SK-N-SH (cell line): Measurements from ENCODE around the gene DDX25. TPM values are rescaled to one million over a fixed set of nuclear protein-coding genes. Genes with fewer than 3 reads are reported as not detected.

Experiments used
- CTCF ChIA-PET: fragments of 300-600, 350-600 bp; formaldehyde crosslinking; extraction: SDS; loops from one replicate; lab custom pipeline; 2021; lab: Yijun Ruan, JAX
- POLR2A ChIA-PET: fragments of 350-600 bp; sonication (Branson Sonifier 250); formaldehyde crosslinking; extraction: SDS; loops from one replicate; lab custom pipeline; 2020; ENCODE audit warnings: antibody characterized with exemption, inconsistent platforms; lab: Yijun Ruan, JAX
- DNase-seq: peaks from one replicate; pipeline ENCODE4 v3.0.0; 2012
- H2AFZ ChIP-seq: fragments of 200-600 bp; sonication (generic); 2 replicates; pipeline ENCODE4 v1.8.1; 2016; ENCODE audit warnings: antibody characterized with exemption, mild to moderate bottlenecking, low read depth
- H3F3A ChIP-seq: fragments of 200-600 bp; sonication (generic); replicated peaks from 2 replicates; pipeline ENCODE3; 2016; ENCODE audit warnings: antibody characterized with exemption, mild to moderate bottlenecking; ENCODE audit not compliant: insufficient read depth
- H3K27ac ChIP-seq, 2 experiments: fragments of 200-500 bp in 1 of 2; fragments of 200-600 bp in 1 of 2; sonication (Bioruptor generic) in 1 of 2; sonication (generic), shearing (Covaris generic) in 1 of 2; 2 replicates each; pipeline versions ENCODE4 v1.5.1 to v1.6.1; 2014 to 2016; ENCODE audit warnings: low read depth in 2 of 2, inconsistent platforms in 1 of 2, low read length in 1 of 2, mild to moderate bottlenecking in 1 of 2, mixed read lengths in 1 of 2
- H3K27me3 ChIP-seq: fragments of 200-600 bp; sonication (generic), shearing (Covaris generic); 2 replicates; pipeline ENCODE4 v1.6.1; 2016; ENCODE audit warnings: mixed run types; ENCODE audit not compliant: insufficient read depth
- H3K36me3 ChIP-seq, 2 experiments: fragments of 200-500 bp in 1 of 2; fragments of 200-600 bp in 1 of 2; sonication (Bioruptor generic) in 1 of 2; sonication (generic) in 1 of 2; replicated peaks in 1 of 2; 2 replicates each; pipeline versions ENCODE3 to v1.5.1; 2014 to 2016; ENCODE audit warnings: low read length in 1 of 2, mild to moderate bottlenecking in 1 of 2; ENCODE audit not compliant: insufficient read depth in 2 of 2, control insufficient read depth in 1 of 2
- H3K4me1 ChIP-seq, 2 experiments: fragments of 200-500 bp in 1 of 2; fragments of 200-600 bp in 1 of 2; sonication (Bioruptor generic) in 1 of 2; sonication (generic), shearing (Covaris generic) in 1 of 2; 2 replicates each; pipeline versions ENCODE4 v1.5.1 to v1.6.1; 2014 to 2016; ENCODE audit warnings: low read depth in 1 of 2, low read length in 1 of 2, mixed run types in 1 of 2; ENCODE audit not compliant: insufficient read depth in 2 of 2, control insufficient read depth in 1 of 2
- H3K4me2 ChIP-seq: fragments of 200-600 bp; sonication (generic), shearing (Covaris generic); 2 replicates; pipeline ENCODE4 v1.6.1; 2017; ENCODE audit warnings: mixed run types
- H3K4me3 ChIP-seq, 2 experiments: fragments of 200-500 bp in 1 of 2; fragments of 200-600 bp in 1 of 2; sonication (Bioruptor generic) in 1 of 2; sonication (generic), shearing (Covaris generic) in 1 of 2; 2 replicates each; pipeline versions ENCODE4 v1.5.1 to v1.8.1; 2014 to 2016; ENCODE audit warnings: low read depth in 2 of 2, inconsistent platforms in 1 of 2, low read length in 1 of 2, mild to moderate bottlenecking in 1 of 2, mixed read lengths in 1 of 2, moderate library complexity in 1 of 2
- H3K79me2 ChIP-seq: fragments of 200-600 bp; sonication (generic); 2 replicates; pipeline ENCODE4 v1.8.1; 2017; ENCODE audit warnings: mild to moderate bottlenecking; ENCODE audit not compliant: insufficient read depth
- H3K9ac ChIP-seq: fragments of 200-600 bp; sonication (generic); 2 replicates; pipeline ENCODE4 v1.6.1; 2017; ENCODE audit warnings: mixed run types
- H3K9me2 ChIP-seq: fragments of 200-600 bp; sonication (generic); 2 replicates; pipeline ENCODE4 v1.6.1; 2017; ENCODE audit warnings: mixed run types
- H3K9me3 ChIP-seq: fragments of 200-600 bp; sonication (generic); 2 replicates; pipeline ENCODE4 v1.6.1; 2017; ENCODE audit warnings: mixed run types, mild to moderate bottlenecking, moderate library complexity
- H4K20me1 ChIP-seq: fragments of 200-600 bp; sonication (generic); 2 replicates; pipeline ENCODE4 v1.6.1; 2017; ENCODE audit warnings: mild to moderate bottlenecking, mixed run types; ENCODE audit not compliant: insufficient read depth
- CHD2 ChIP-seq: fragments of 150-350 bp; IDR thresholded peaks from 2 replicates; pipeline ENCODE4 v1.6.1; 2018; ENCODE audit warnings: low read length; ENCODE audit not compliant: partially characterized antibody
- CTCF ChIP-seq: fragments of 200-600 bp; sonication (generic); IDR thresholded peaks from 2 replicates; pipeline ENCODE4 v1.6.1; 2017; ENCODE audit warnings: antibody characterized with exemption, mild to moderate bottlenecking, moderate library complexity
- EP300 ChIP-seq, 2 experiments: IDR thresholded peaks; 2 replicates each; pipeline versions ENCODE4 v1.4.0 to v1.6.1; 2012; ENCODE audit warnings: borderline replicate concordance in 1 of 2, low read depth in 1 of 2, low read length in 1 of 2
- FOXM1 ChIP-seq: IDR thresholded peaks from 2 replicates; pipeline ENCODE4 v1.4.0; 2012; ENCODE audit warnings: low read depth, mild to moderate bottlenecking
- IRF3 ChIP-seq: fragments of 150-350 bp; IDR thresholded peaks from 2 replicates; pipeline ENCODE4 v1.6.1; 2016; ENCODE audit warnings: mild to moderate bottlenecking, low read depth, low read length
- MAX ChIP-seq: IDR thresholded peaks from 2 replicates; pipeline ENCODE4 v1.4.0; 2012; ENCODE audit warnings: low read depth
- NFIC ChIP-seq: IDR thresholded peaks from 2 replicates; pipeline ENCODE4 v1.4.0; 2012; ENCODE audit warnings: borderline replicate concordance
- NRF1 ChIP-seq: IDR thresholded peaks from 2 replicates; pipeline ENCODE4 v1.6.1; 2012; ENCODE audit warnings: low read depth, mild to moderate bottlenecking, low read length
- REST ChIP-seq: IDR thresholded peaks from 2 replicates; pipeline ENCODE4 v1.6.1; 2012; ENCODE audit warnings: mild to moderate bottlenecking, low read depth, low read length, moderate library complexity
- SIN3A ChIP-seq: IDR thresholded peaks from 2 replicates; pipeline ENCODE4 v1.6.1; 2012; ENCODE audit warnings: low read depth, mild to moderate bottlenecking, low read length, moderate library complexity, borderline replicate concordance
- SMC3 ChIP-seq: IDR thresholded peaks from 2 replicates; pipeline ENCODE4 v1.6.1; 2012; ENCODE audit warnings: low read depth, low read length, improper control_type of control experiment
- TAF1 ChIP-seq: IDR thresholded peaks from 2 replicates; pipeline ENCODE4 v1.6.1; 2012; ENCODE audit warnings: low read depth, mild to moderate bottlenecking, low read length, moderate library complexity, borderline replicate concordance
- TCF12 ChIP-seq: IDR thresholded peaks from 2 replicates; pipeline ENCODE4 v1.4.0; 2012
- TEAD4 ChIP-seq: IDR thresholded peaks from 2 replicates; pipeline ENCODE4 v1.4.0; 2012; ENCODE audit warnings: mild to moderate bottlenecking, borderline replicate concordance; ENCODE audit not compliant: insufficient read depth
- USF1 ChIP-seq: IDR thresholded peaks from 2 replicates; pipeline ENCODE4 v1.4.0; 2012; ENCODE audit warnings: low read depth, borderline replicate concordance
- ZBTB33 ChIP-seq: IDR thresholded peaks from 2 replicates; pipeline ENCODE4 v1.4.0; 2012; ENCODE audit warnings: low read depth, borderline replicate concordance
- WGBS: methylation state at CpG from one replicate; pipeline ENCODE4 v1.1.6; 2017; ENCODE audit warnings: low lambda C conversion rate; 5-methylcytosine and 5-hydroxymethylcytosine counted together
- polyA plus RNA-seq, 3 experiments: library from polyadenylated mRNA; depleted of rRNA; stranded (reverse); fragments of >200 nt; gene quantifications; 2 replicates each; pipeline ENCODE4 v1.2.3, GENCODE V29; 2012

Gene DDX25
- polyA plus RNA-seq, 1 of the 3 experiments (the other 2 are of a cell fraction): 0.12 TPM

- Histone ChIP-seq H3F3A (no peaks in the 10 kb centered on the region), H3K4me2 (no peak overlapping the region), H3K9me2 (no peaks in the 10 kb centered on the region), H3K4me1 (peaks cover 0 to 39% of the 10 kb centered on the region in 2 experiments; a peak in 2 of 4 replicates), H4K20me1 (no peaks in the 10 kb centered on the region), H3K4me3 (no peak overlapping the region), H2AFZ (no peak overlapping the region), H3K9ac (no peak overlapping the region), H3K27ac (no peak overlapping the region), H3K27me3 (no peaks in the 10 kb centered on the region), H3K79me2 (no peaks in the 10 kb centered on the region), H3K9me3 (no peaks in the 10 kb centered on the region), H3K36me3 (no peaks in the 10 kb centered on the region)
- TF ChIP-seq TAF1 (no peak), ZBTB33 (no peak), TEAD4 (no peak), NFIC (no peak), NRF1 (no peak), SMC3 (no peak), TCF12 (no peak), MAX (no peak), FOXM1 (no peak), CHD2 (no peak), EP300 (IDR thresholded peaks at IDR 0.05; ENCODE audit: borderline replicate concordance in 1 of 2, low read depth in 1 of 2, low read length in 1 of 2) (no peak), USF1 (no peak), CTCF (no peak), IRF3 (no peak), SIN3A (no peak), REST (no peak)
- ChIA-PET POLR2A (no interaction called here), CTCF (interaction anchor here (1.1 to 1.5 kb wide), 3 partner anchors 11 to 168 kb away, joined by 3 read pairs; no protein-coding TSS in a partner anchor)
- 81% methylated on average over 8 of the region's 24 CpGs for WGBS
- no peak for DNase-seq
These were observed 43.3 kb downstream of the DDX25 start for GRCh38 chr11:125947419-125948277.
